ENCODE measurements around the gene CMBL.
"Not testable (repeated sequence)": the region's sequence is repeated elsewhere in the genome, so short reads cannot be mapped to it uniquely, and the experiment has no call there.

Gene CMBL

DNA sequence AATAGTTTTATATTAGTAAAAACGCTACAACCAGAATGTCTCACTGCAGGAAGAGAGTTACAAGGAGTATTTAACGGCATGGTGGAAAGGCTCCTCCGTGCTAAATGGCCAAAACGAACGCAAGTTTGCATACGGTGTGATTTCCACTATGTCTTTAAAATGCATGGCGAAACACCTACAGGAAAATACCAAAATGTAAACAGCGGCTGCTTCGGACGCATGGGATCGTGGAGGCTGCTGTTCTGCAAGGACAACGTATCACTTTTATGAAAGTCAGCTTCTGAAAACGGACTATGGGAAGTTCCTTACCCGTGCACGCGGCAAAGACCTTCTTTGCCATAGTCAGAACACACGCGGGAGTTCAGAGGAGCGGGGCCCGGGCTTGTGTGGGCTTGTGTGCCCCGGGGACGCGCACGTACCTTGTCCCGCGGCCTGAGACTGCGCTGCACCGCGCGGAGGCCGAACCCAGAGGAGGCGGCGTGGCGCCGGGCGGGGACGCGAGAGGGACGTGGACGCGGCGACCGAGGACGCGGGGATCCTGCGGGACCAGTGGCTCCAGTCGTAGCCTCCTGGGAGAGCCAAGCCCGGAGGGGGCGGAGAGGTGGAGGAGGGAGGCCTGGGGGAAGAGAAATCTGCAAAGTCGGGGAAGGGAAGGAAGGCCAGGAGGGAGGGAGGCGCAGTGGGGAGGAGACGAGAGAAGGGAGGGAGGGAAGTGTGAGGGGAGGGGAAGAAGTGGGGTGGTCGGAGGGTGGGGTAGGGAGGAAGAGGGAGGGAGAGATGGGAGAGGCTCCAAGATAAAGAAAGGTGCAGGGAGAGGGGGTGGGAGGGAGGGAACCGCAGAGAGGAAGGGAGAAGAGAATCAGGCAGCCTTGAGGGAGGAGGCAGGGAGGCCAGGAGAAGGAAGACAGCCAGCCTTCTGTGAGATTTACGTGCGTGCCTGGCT lies at the start of gene CMBL:
TSS of gene CMBL (minus strand) at position 697 of the 943 bp plus-strand sequence. CDS start 17,140 bp downstream, outside the sequence.
- DNase-seq, result no peak

DNA sequence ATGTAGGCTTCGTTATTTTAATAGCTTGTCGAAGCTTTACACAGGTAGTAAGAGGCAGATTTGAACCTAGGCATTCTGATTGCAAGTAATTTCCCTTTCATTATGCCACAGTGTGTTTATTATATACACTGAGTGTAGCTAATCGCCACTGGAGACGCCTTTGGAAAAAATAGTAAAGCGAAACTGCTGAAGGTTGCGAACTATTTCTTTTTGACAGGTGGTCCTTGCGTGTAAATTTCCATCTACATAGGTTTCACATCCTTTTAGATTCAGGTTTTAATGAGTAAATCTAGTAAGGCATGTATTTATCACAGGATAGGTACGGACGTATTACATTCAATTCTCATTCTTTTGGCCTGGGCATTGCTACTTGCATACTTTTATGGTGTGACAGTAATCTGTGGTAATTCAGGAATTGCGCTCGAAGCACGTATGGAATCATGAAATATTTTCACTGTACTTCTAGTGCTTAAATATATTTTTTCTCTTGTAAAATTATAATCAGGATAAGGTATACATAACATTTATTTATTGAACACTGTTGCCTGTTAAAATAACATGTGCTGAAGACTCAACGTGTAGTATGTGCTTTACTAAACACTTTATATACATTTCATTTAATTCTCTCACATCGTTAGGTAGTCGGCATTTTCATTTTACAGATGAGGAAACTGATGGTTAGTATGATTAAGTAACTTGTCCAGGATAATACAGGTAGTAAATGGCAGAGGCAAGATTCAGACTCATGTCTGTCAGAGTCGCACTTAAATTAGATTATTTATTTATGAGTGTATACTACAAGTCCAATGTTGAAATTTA lies 47.6 kb upstream of the CMBL start:
- peak; percentile 29 for DNase-seq

DNA sequence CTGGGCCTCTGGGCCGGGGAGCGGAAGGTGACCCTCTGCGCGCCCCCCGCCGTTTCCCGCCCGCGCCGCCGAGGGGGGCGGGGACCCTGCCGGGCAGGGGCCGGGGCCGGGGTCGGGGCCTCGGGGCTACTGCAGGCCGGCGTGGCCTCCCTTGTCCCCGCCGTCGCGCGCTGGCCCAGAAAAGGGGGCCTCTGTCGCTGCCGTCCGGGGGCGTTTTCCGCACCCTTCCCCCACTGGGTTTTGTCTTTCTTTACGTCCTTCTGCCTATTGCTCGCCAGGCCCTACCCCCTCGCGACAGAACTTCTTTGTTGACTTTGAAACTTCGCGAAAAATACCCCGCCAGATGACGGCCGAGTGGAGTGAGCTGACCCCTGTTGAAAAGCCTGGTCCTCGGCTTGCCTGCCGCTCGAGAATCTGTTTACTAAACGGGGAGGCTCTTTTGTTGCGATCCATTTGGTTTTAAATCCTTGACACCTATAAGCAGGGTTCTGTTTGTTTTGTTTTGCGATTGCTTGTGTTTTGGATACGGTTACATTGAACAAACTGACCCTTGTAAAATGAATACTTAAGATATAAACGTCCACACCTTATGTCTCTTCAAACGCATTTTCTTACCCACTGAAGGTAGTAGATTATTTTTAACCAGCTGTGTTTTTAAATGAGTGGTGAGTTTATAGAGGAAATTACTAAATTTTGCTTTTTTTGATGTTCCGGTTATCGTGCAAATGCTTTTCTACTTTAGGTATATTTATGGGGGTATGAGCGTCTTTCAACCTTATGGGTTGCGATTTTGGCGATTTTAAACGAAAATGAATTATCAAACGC lies 46.6 kb upstream of the CMBL start:
- peak; percentile 18 for DNase-seq

DNA sequence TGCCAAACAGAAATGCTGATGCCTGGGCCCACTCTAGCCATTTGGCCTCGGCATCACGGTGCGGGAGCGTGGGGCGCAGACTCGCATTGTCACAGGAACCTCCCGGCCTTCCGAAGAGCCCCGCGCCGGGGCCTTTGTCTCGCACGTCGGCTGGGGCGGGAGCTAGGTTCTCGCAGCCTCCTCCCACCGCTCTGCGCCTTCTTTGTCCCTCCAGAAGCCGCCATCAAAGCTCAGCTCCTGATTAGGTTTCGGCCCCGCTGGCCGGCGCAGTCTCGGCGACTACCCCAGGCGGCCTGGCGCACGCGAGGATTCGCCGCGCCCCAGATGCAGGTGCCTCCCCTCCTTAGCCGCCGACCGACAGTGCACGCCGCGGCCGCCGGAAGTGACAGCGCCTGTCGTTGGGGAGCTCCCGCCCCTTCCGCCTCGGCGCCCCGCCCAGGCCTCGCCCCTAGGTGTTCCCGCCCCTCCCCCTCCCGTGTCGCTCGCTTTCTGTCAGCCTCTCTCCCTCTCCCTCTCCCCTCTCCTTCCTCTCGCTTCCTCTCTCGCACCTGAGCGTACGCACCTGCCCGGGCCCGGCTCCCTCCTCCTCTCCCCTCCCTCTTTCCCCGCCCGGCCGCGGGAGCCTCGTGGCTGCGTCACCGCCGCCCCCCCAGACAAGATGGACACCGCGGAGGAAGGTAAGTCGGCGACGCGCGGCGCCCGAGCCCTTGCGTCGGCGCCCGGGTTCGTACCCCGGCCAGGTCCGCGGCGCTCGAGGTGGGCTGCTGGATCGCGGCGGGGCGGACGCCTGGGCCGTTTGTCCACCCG lies 45.7 kb upstream of the CMBL start, which contains the start of gene MARCHF6:
TSS of gene MARCHF6 (plus strand) at position 455 of the 807 bp plus-strand sequence. CDS start at position 659, 204 bp downstream.
- DNase-seq, result peak; percentile 87

DNA sequence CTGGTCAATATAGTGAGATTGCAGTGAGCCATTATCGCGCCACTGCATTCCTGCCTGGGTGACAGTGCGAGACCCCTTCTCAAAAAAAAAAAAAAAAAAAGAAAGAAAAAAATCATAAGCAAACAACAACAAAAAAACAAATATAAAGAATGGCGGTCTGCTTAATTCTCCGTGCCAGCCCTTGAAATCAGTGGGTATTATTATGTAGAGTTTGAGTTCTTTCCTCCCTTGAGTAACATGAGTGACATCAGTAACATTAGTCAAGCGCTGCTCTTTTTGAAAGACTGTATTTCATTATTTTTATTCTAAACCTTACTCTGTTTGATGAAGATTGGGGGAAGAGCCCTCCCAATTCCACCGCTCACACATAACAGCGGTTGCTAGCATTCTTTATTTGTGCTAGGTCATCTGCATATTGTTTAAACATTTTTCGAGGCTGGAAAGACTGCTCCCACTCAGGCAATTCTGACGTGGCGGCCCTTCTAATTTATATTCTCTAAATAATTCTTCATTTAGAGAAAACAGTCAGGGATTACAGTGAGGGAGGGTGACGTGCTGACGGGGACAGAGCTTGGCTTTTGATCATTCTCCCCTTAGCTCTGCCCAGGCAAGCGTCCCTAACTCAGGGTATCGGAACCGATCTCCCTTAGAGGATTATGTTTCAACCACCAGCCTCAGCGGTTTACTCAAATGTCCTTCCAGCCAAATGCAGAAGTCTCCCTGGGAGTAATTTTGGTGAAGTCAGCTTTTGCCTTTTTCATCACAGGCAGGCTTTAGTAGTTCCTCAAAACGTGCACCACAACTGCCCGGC lies 44.9 kb upstream of the CMBL start:
- DNase-seq, result peak; percentile 61

DNA sequence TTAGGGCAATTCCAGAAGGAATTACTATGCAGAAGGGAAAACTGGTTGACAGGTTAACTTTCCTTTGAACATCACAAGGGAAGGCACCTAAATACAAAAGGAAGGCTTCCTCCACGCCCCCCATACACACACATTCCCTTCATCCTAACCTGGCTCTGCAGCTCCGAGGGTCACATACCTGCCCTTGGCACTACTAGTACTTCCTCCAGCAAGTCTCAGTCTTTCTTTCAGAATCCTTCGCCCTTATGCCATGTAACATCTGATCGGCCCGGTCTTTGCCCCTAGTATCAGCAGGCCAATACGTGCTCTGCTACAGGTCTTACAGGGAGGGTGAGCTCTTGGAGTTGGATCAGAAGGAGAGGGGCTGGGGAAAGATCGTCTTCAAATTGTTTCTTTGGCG lies 44.2 kb upstream of the CMBL start:
- no peak for DNase-seq

DNA sequence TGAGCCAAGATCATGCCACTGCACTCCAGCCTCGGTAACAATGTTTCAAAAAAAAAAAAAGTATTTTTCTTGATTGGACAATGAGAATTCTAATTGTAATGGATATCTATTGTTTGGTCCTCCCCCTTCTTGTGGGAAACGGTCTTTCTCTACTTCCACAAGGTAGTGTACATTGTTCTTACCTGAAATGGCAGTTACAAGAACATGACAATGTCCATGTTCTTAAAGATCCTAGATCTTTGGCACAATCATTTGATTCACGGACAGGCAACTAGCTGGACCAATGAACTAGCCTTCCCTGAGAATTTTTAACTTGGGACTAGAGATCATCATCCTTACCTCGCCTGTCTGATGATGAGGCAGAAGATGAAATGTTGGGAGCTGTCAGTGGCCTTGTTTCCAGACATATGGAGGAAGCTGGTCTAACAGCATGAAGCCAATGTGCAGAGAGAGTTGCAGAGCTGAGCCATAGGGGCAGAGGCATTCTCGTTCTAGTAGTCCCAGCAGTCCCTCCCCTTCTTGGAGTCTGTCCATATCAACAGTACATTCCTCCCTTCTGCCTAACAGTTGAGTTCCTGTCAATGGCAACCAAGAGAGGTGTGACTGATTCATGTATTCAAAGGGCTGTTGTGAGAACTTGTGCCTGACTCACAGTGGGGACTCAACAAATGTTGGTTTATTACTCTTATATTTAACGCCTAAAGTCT lies 43.6 kb upstream of the CMBL start:
- no peak for DNase-seq

DNA sequence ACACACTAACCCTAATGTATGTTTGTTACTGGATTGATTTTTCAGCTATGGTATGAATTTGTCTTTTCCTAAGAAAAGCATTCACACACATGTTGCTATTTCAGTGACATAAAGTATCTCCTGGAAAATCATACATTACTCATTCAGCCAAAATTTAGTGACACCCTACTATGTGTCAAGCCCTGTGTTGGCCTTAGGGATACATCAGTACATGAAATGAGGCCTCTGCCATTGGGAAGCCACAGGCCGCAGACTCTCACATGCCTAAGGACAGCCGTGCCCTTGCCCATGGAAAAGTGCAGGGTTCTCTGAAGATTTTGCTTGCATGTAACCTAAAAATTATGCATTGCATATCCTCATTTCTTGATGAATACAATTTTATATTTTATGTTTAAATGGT lies 40.6 kb upstream of the CMBL start:
- no peak for DNase-seq

DNA sequence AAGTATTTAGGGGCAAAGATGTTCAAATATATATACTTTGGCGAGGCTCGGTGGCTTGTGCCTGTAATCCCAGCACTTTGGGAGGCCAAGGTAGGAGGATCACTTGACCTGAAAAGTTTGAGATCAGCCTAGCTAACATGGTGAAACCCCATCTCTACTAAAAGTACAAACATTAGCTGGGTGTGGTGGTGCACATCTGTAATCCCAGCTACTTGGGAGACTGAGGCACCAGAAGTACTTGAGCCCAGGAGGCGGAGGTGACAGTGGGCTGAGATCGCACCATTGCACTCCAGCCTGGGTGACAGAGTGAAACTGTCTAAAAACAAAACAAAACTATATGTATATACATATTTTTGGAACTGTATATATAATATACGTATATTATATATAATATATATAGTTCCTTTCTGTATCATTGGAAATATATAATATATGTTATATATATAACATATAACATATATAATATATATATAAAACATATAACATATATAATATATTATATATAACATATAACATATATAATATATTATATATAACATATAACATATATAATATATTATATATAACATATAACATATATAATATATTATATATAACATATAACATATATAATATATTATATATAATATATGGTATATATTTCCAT lies 36.9 kb upstream of the CMBL start:
- not testable (repeated sequence) for DNase-seq

DNA sequence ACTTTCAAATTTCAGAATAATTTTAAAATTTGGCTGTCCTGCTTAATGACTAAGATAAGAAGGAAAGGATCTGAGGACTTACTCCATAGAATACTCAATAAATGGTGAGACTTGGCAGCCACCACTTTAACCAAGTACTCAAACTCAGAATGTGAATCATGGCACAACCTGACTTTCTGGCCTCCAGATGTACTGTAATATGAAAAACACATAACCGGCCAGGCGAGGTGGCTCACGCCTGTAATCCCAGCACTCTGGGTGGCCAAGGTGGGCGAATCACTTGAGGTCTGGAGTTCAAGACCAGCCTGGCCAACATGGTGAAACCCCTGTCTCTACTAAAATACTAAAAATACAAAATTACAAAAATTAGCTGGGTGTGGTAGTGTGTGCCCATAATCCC lies 35.8 kb upstream of the CMBL start:
- no peak for DNase-seq

DNA sequence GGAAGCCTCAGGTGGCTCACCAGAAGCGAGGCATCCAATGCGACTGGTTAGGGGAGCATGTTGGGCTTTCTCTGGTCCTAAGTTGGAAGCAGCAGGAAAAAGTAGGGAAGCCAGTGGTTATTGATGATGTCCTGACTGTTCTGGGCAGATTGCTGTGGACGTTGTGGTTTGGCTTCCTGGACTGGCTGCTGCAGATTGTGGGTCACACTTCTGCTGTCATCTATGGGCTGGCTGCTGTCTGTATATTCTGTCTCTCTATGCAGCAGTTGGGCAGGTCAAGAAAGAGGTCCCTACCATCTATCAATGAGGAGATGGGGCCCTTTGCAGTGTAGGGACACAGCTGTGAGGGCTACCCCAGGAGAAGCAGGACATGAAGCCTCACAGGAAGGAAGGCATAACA lies 32.3 kb upstream of the CMBL start:
- no peak for DNase-seq

DNA sequence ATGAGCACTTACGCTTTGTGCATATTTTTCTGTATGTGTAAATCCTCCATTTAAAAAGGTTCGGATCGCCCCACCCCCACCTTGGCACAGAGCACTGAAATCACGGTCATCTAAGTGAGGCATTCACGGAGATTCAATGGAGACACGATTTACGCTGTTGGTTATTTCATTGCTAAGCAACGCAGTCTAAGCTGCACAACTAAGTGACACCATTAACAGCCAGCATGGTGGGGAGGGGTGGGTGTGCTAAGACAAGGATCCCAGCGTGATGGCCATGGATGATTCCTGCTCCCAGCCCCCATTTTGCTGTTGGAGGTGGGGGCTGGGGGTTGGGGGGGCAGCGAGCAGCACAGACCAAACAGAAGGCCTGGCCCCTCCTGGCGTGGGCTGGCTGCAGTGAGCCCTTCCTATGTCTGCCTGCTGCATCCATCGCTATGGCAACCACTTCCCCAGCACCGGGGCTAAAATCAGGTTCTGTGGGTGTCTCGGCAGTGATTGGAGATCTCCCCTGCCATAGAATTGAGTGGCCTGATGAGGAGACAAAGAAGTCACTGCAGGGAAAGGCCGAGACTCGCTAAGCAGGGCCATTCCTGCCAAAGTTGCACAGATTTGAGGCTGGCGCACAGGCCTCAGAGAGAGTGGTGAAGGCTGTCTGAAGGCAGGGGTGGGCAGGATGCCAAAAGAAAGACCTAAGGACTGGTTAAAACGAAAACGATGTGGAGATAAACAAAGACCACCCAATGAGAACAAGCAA lies 31.5 kb upstream of the CMBL start:
- no peak for DNase-seq

DNA sequence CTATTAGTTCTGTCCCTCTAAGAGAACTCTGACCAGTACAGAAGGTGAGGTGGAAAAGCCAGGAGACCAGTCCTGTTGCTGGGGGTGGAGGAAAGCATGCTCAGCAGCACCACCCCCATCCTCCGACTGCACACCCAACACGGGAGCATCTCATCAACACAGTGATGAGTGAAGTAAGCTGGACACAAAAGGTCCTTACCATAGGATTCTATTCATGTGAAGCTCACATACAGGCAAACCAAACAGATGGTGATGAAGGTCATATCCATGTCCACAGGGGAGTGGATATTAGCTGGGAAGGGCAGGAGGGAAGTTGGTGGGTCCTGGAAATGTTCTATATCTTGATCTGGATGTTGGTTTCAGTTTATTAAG lies 31.0 kb upstream of the CMBL start:
- DNase-seq, result no peak

DNA sequence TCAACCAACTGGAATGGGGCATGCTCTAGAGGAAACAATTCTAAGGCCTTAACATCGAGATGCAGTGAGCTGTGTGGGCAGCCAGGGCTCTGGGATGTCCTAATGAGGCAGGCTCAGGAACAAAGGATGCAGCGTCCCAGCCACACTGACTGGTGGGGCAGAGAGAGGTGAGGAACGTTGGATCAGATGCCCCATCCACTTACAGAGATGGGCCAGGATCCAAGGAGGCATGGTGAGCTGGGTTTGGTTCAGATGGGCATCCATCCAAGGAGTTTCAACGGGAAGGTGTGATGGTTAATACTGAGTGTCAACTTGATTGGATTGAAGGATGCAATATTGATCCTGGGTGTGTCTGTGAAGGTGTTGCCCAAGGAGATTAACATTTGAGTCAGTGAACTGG lies 30.3 kb upstream of the CMBL start:
- DNase-seq, result no peak

DNA sequence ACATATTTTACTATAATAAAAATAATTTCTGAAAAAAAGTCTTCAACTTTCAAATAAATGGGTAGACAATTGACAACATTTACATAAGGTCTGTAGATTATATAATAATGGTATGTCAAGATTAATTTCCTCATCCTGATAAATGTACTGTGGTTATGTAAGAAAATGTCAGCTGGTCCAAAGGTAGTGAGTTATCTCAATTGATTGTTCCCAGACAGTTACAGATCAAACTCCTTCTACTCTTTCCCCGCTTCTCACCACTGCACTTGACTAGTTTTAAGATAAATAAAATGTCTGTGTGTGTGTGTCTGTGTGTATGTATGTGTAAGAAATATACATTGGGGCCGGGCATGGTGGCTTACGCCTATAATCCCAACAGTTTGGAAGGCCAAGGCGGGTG lies 29.4 kb upstream of the CMBL start:
- no peak for DNase-seq

DNA sequence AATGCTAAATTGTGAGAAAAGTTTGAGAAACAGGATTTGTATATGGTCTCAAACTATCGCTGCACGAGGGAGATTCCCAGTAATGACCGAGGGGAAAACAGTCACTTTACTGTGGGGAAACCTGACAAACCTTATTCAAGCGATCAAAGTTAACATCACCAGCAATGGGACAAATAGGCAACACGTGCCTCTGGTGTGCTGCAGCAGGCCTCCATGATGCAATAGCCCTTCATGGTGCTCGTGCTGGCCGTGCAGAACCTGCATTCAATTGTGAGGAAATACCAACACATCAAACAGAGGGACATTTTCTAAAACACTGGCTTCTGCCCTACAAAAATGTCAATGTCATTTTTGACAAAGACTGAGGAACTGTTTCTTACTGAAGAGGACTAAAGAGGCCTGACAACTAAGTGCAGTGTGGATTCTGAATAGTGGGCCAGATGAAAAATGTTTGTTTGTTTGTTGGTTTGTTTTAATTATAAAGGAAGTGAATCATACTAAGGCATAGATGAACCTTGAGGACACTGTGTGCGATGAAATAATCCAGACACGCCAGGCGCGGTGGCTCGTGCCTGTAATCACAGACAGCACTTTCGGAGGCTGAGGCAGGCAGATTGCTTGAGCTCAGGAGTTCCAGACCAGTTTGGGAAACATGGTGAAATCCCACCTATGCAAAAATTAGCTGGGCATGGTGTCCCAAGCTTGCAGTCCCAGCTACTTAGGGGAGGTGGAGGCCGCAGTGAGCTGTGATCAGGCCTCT lies 28.2 kb upstream of the CMBL start:
- DNase-seq, result no peak

DNA sequence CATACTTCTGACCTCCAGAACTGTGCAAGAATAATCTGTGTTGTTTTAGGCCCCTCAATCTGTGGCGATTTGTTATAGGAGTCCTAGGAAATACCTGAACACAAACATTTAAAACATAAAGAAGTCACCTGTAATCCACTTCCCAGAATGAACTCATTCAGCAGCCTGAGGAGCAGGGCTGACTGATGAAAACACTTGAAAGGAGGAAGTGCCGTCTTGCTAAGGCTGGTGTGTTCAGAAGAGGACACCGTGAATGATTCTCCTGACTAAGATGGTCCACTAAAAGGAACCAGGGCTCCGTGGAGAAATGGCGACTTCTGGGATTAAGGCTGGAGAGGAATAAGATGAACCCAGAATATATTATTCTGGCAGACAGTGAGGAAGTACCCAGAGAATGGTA lies 27.1 kb upstream of the CMBL start:
- DNase-seq, result no peak
